HuH-7.5 (cell line): ENCODE data around the gene BMP2K.
"Not testable (repeated sequence)": the region's sequence is repeated elsewhere in the genome, so short reads cannot be mapped to it uniquely, and the experiment has no call there.

ENCODE experiments used
- DNase-seq: peaks from one replicate; pipeline ENCODE4 v3.0.0; 2011; ENCODE audit warnings: low spot score

BMP2K gene

GRCh38 chr4:78795594-78796416 is 19.7 kb downstream of the BMP2K start:
- not testable (repeated sequence) for DNase-seq

DNA sequence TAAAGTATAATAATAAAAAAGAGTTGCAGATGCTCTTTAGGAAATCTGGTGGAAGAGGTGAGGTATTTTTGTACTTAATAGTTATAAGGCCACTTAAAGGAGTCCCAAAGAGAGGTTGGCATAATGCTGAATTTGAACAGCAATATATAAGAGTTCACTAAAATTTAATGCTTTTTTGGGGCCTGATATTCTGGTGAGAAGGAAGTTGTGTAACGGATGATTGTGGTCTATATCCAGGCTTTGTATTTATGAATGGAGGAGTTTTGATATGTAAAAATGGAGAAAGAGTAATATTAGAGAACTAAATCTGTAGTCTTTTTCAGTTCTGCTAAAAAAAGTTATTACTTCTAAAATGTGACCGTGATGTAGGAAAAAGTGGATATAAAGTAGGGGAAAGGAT is 20.4 kb downstream of the BMP2K start:
- DNase-seq, result no peak

DNA sequence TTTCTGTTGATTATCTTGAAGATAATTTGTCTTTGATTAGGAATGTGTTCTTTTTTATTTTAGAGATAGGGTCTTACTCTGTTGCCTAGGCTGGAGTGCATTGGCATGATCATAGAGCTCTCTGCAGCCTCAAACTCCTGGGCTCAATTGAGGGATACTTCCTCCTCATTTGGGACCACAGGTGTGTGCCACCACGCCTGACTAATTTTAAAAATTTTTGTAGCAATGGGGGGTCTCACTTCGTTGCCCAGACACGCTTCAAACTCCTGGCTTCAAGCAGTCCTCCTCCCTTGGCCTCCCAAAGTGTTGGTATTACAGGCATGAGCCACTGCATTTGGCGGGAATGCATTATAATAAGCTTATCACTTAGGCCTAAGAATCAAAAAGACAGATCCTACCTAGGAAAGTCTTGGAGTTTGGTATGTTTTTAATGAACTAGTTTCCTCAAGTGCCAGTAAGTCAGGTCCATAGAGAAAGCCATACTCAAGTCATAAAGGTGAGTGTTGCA is 21.7 kb downstream of the BMP2K start:
- DNase-seq, result no peak

GRCh38 chr4:78799551-78800495 is 23.7 kb downstream of the BMP2K start:
- DNase-seq, result no peak

- no peak for DNase-seq
Observed at GRCh38 chr4:78800965-78801364, 24.8 kb downstream of the BMP2K start.

DNA sequence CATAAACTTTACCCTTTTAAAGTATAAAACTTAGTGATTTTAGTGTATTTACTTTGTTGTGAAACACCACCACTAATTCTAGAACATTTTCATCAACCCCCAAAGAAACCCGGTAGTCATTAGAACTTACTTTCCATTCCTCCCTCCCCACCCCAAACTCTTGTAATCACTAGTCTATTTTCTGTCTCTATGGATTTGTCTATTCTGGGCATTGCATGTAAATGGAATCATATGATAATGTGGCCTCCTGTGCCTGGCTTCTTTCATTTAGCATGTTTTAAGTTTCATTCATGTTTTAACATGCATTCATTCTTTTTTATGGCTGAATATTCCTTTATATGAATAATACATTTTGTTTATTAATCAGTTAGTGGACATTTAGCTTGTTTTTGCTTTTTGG is 27.8 kb downstream of the BMP2K start:
- no peak for DNase-seq

- DNase-seq, result no peak
Observed at GRCh38 chr4:78806943-78807460, 30.9 kb downstream of the BMP2K start.

DNA sequence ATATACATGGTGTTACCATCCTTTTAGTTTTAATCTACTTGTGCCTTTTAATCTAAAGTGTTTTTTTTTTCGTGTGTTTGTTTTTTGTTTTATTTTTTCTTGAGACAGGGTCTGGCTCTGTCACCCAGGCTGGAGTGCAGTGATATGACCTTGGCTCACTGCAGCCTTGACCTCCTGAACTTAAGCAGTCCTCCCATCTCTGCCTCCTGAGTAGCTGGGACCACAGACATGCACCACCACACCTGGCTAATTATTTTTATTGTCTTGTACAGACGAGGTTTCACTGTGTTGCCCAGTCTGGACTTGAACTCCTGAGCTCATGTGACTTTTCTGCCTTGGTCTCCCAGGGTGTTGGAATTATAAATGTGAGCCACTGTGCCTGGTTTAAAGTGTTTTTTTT is 33.1 kb downstream of the BMP2K start:
- DNase-seq, result no peak

GRCh38 chr4:78809928-78810835 is 34.0 kb downstream of the BMP2K start:
- no peak for DNase-seq

DNA sequence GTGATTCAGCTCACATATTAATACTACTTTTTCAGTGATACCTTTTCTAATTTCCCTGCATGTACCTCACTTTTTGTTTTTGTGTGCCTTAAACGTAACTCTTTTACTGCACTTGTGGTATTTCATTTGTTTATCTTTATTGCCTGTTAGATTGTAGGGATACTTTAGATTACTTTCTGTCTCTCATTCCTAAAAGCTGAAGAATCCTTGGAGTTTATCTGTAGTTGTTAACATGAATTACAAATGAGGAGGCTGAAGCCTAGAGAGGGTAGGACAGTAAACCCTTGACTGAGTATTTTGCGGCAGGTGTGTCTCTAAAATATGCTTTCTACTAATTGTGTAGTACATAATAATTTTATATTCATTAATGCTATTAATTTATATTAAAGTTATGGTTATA is 34.9 kb downstream of the BMP2K start:
- DNase-seq, result no peak

DNA sequence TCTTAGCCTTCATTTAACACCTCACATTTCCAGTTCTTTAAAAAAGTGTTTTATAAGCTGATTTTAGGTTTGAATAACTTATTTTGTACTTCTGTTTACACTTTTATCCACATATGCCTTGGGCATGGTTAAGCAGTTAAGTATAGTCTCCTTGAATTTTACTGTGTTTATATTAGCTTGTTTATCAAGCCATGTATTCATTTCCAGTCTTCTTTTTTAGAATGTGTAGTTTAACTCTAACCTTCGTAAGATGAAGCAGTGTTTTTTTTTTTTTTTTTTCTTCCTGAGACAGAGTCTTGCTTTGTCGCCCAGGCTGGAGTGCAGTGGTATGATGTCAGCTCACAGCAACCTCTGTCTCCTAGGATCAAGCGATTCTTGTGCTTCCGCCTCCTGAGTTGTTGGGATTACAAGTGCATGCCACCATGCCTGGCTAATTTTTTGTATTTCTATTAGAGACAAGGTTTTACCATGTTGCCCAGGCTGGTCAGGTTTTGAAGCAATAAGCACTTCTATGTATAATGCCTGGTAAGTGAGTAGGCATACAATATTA is 42.5 kb downstream of the BMP2K start:
- DNase-seq, result no peak

DNA sequence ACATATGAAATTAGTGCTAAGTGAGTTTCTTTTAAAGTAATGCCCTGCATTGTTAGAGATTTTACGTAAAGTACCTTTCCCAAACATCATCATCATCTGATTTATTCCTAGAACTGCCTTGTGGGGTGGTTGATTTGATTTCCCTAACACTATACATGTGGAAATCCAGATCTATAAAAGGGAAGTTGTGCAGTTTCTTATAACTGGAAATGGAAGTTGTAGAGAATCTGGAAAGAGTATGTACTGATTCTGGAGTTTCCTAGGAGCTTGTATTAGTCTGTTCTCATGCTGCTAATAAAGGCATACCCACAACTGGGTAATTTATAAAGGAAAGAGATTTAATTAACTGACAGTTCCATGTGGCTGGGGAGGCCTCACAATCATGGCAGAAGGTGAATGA is 47.9 kb downstream of the BMP2K start:
- no peak for DNase-seq

- no peak for DNase-seq
Observed at GRCh38 chr4:78827191-78827590, 51.0 kb downstream of the BMP2K start.

- no peak for DNase-seq
Observed at GRCh38 chr4:78829296-78829695, 53.1 kb downstream of the BMP2K start.

- DNase-seq, result not testable (repeated sequence)
Observed at GRCh38 chr4:78839676-78840075, 63.5 kb downstream of the BMP2K start.

DNA sequence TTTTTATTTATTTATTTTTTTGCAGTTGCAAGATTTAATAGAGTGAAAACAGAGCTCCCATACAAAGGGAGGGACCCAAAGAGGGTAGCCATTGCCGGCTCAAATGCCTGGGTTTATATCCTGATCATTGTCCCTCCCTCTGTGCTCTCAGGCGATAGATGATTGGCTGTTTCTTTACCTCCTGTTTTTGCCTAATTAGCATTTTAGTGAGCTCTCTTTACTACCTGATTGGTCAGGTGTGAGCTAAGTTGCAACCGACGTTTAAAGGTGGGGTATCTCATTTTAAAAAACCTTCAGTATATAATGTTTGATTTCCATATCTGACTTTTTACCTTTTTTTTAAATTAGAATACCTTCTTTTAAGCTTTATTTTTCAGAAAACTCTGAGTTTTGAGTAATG is 64.1 kb downstream of the BMP2K start:
- DNase-seq, result not testable (repeated sequence)

- DNase-seq, result no peak
Observed at GRCh38 chr4:78845472-78845871, 69.3 kb downstream of the BMP2K start.

DNA sequence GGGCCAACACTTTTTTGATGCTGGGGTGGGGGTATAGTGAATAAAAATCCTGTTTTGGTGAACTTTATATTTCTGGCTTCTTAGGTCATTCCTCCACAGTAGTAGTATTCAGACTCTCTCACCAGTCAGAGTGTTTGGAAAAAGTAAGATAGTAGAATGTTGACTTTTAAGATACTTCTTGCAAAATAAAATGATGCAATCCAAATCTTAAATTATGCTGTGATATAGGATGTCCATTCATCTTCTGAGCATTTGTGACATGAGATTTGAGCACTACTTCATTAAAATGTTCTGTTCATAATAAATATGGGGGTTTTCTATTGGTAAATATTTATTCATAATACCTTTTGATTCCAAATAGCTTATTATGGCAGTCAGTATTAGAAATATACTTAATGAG is 70.1 kb downstream of the BMP2K start:
- DNase-seq, result no peak

DNA sequence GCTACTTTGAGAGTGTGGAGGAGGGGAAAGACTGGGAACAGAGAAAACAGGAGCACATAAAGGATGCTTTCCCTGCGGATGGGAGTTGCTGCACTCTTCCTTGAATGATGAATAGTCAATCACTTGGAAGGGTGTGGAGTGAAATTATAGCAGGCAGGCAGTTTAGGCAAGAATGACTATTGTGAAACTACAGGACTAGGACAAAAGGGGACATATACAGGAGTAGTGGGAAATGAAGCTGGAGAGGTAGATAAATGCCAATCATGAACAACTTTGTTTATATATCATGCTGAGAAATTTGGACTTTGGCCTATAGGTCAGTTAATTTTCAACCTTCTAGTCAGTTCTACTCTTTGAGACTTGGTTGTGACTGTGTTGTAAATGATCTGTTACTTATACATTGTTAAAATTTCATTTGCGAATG is 86.2 kb downstream of the BMP2K start:
- no peak for DNase-seq

- no peak for DNase-seq
Observed at GRCh38 chr4:78863254-78863869, 87.2 kb downstream of the BMP2K start.

- DNase-seq, result no peak
Observed at GRCh38 chr4:78863991-78864390, 87.8 kb downstream of the BMP2K start.
